Stimulated activated CD8-positive, alpha-beta memory T cell treated with anti-CD3 and anti-CD28 coated beads, Interleukin-12 subunit alpha, Interleukin-12 subunit beta, amount 100 ng/mL, for 4 hours (primary cell): ENCODE results near the gene COG5.
"Not testable (repeated sequence)": the region's sequence is repeated elsewhere in the genome, so short reads cannot be mapped to it uniquely, and the experiment has no call there.

Experiments
- DNase-seq: peaks from one replicate; pipeline ENCODE4 v3.0.0-alpha.2; 2020; ENCODE audit warnings: low read depth

COG5 gene

GRCh38 chr7:107155726-107156125 is 408.0 kb downstream of the COG5 start:
- not testable (repeated sequence) for DNase-seq

GRCh38 chr7:107154826-107155225 is 408.9 kb downstream of the COG5 start:
- no peak for DNase-seq

- no peak for DNase-seq
Observed at GRCh38 chr7:107152011-107152410, 411.7 kb downstream of the COG5 start.
